Measurements from ENCODE around the gene TMEM117. TPM values are rescaled to one million over a fixed set of nuclear protein-coding genes. Genes with fewer than 3 reads are reported as not detected.

Gene TMEM117
- total RNA-seq, 2 experiments from 2014 or later, result 0.95 to 7.1 TPM

DNA sequence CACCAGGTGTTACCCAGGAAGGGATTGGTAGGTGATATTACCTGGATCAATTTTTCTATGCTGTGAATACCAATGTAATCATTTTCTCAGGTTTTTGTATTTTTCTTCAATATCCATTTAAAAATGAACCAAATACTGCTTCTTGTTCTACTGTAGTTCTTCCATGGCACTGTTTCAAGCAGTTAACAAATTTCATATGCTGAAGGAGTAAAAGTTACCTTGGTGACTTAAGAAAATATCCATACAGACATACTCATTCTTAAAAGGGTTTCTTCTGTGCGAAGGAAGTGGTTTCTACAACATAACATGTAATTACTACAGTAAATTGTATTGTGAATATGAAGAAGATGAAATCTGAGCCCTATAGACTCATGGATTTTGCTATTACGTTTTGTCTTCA is 222.5 kb downstream of the TMEM117 start:
- BruUV-seq (replicated peaks), result no TSS peak
- intact Hi-C loops (cut with micrococcal nuclease; ENCODE audit: unreplicated experiment), result no loop called here
- Histone ChIP-seq H3K79me2 (ENCODE audit: insufficient read depth, low read depth, low read length) (no peaks in the 10 kb centered on the region), H2AFZ (ENCODE audit: low read length) (no peak overlapping the region), H3K9me2 (ENCODE audit: insufficient read depth, low read length) (no peaks in the 10 kb centered on the region), H3K4me1 (ENCODE audit: insufficient read depth, low read length, poor library complexity, severe bottlenecking) (no peaks in the 10 kb centered on the region), H3K4me2 (ENCODE audit: low read length) (no peak overlapping the region), H3K36me3 (ENCODE audit: insufficient read depth, low read length) (no peaks in the 10 kb centered on the region), H3K27ac (ENCODE audit: low read depth, low read length, poor library complexity, severe bottlenecking) (no peak overlapping the region), H3K4me3 (ENCODE audit: low read depth, low read length, poor library complexity, severe bottlenecking) (no peak overlapping the region), H3K9me3 (ENCODE audit: low read length) (no peaks in the 10 kb centered on the region), H4K20me1 (ENCODE audit: insufficient read depth, low read length) (no peaks in the 10 kb centered on the region)
- TF ChIP-seq, protein P1, sequence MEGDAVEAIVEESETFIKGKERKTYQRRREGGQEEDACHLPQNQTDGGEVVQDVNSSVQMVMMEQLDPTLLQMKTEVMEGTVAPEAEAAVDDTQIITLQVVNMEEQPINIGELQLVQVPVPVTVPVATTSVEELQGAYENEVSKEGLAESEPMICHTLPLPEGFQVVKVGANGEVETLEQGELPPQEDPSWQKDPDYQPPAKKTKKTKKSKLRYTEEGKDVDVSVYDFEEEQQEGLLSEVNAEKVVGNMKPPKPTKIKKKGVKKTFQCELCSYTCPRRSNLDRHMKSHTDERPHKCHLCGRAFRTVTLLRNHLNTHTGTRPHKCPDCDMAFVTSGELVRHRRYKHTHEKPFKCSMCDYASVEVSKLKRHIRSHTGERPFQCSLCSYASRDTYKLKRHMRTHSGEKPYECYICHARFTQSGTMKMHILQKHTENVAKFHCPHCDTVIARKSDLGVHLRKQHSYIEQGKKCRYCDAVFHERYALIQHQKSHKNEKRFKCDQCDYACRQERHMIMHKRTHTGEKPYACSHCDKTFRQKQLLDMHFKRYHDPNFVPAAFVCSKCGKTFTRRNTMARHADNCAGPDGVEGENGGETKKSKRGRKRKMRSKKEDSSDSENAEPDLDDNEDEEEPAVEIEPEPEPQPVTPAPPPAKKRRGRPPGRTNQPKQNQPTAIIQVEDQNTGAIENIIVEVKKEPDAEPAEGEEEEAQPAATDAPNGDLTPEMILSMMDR (conservative IDR thresholded peaks at IDR 0.05; ENCODE audit: low read length), result no peak
- ChIA-PET POLR2A (interaction anchor here (0.6 kb wide), 1 partner anchor 11 kb away, joined by 3 read pairs; no protein-coding TSS in a partner anchor), CTCF (ENCODE audit: unreplicated experiment) (no interaction called here)
- DNase-seq (ENCODE audit: low spot score), result no peak

DNA sequence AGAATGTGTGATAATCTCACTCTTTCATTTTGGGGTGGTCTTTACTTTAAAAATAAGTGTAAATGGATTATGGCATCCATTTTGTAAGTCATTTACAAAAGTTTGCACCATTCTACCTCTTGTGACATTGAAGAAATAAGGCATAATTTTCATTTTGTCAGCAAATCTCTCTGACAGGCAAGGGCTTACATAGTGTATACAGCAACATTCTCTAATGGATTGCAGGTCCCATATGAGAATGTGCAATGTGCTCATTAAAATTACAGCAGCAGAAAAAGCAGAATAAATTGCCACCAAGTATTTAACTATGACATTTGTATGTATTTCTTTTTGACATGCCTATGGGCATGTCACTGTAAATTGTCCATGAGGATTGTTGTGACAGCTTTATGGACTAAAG is 223.6 kb downstream of the TMEM117 start:
- no peaks in the 10 kb centered on the region for H3K4me1 ChIP-seq (ENCODE audit: insufficient read depth, low read length, poor library complexity, severe bottlenecking)
- BruUV-seq (replicated peaks), result no TSS peak
- no peaks in the 10 kb centered on the region for H3K9me3 ChIP-seq (ENCODE audit: low read length)
- CTCF ChIA-PET (ENCODE audit: unreplicated experiment), result no interaction called here
- H2AFZ ChIP-seq (ENCODE audit: low read length), result no peak overlapping the region
- no peak overlapping the region for H3K4me2 ChIP-seq (ENCODE audit: low read length)
- H3K79me2 ChIP-seq (ENCODE audit: insufficient read depth, low read depth, low read length), result no peaks in the 10 kb centered on the region
- no peak for TF ChIP-seq EZH2phosphoT487 (IDR thresholded peaks at IDR 0.05; ENCODE audit: borderline replicate concordance, low read depth, low read length)
- POLR2A ChIA-PET, result interaction anchor here (0.7 kb wide), 1 partner anchor 344 kb away, joined by 3 read pairs; no protein-coding TSS in a partner anchor
- H3K36me3 ChIP-seq (ENCODE audit: insufficient read depth, low read length), result no peaks in the 10 kb centered on the region
- intact Hi-C loops (cut with micrococcal nuclease; ENCODE audit: unreplicated experiment), result no loop called here
- DNase-seq (ENCODE audit: low spot score), result no peak
- no peak overlapping the region for H3K27ac ChIP-seq (ENCODE audit: low read depth, low read length, poor library complexity, severe bottlenecking)
- H3K9me2 ChIP-seq (ENCODE audit: insufficient read depth, low read length), result no peaks in the 10 kb centered on the region
- no peaks in the 10 kb centered on the region for H4K20me1 ChIP-seq (ENCODE audit: insufficient read depth, low read length)
- no peak overlapping the region for H3K4me3 ChIP-seq (ENCODE audit: low read depth, low read length, poor library complexity, severe bottlenecking)

DNA sequence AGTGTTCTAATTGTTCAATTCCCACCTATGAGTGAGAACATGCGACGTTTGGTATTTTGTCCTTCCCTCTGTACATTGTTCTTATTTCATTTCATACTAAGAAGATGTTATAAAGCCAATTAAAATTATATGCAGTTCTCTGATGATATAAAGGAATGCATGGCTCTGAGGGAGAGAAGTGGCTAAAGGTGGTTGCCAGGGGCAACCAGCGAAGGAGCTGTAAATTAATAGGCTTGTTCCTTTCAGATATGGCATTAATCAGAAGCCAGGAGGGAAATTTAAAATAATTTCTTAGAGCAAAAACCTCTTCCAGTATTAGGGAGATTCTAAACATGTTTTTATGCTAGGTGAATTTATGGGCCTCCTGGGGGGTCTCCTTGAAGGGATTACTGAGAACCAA is 227.8 kb downstream of the TMEM117 start:
- CTCF ChIA-PET (ENCODE audit: unreplicated experiment), result no interaction called here
- BruUV-seq (replicated peaks), result no TSS peak

More for the DNA sequence above, 227.8 kb downstream of the TMEM117 start:
- Histone ChIP-seq H3K36me3 (ENCODE audit: insufficient read depth, low read length) (no peaks in the 10 kb centered on the region), H3K4me3 (ENCODE audit: low read depth, low read length, poor library complexity, severe bottlenecking) (no peak overlapping the region), H3K27ac (ENCODE audit: low read depth, low read length, poor library complexity, severe bottlenecking) (no peak overlapping the region), H3K9me3 (ENCODE audit: low read length) (no peaks in the 10 kb centered on the region), H3K79me2 (ENCODE audit: insufficient read depth, low read depth, low read length) (no peaks in the 10 kb centered on the region), H3K4me2 (ENCODE audit: low read length) (no peak overlapping the region), H2AFZ (ENCODE audit: low read length) (no peak overlapping the region), H4K20me1 (ENCODE audit: insufficient read depth, low read length) (no peaks in the 10 kb centered on the region), H3K4me1 (ENCODE audit: insufficient read depth, low read length, poor library complexity, severe bottlenecking) (no peaks in the 10 kb centered on the region), H3K9me2 (ENCODE audit: insufficient read depth, low read length) (no peaks in the 10 kb centered on the region)
- intact Hi-C loops (cut with micrococcal nuclease; ENCODE audit: unreplicated experiment), result no loop called here
- no peak for TF ChIP-seq EZH2phosphoT487 (IDR thresholded peaks at IDR 0.05; ENCODE audit: borderline replicate concordance, low read depth, low read length)
- TF ChIP-seq, protein P1 (conservative IDR thresholded peaks at IDR 0.05; ENCODE audit: low read length), result no peak
- no peak for DNase-seq (ENCODE audit: low spot score)
- POLR2A ChIA-PET, result interaction anchor here (1.6 kb wide), 1 partner anchor 8 kb away, joined by 8 read pairs; no protein-coding TSS in a partner anchor

All from OCI-LY7 (cell line).